ENCODE measurements around the gene QARS1.

Gene QARS1

GRCh38 chr3:49104427-49105291 lies at the start of gene QARS1:
Gene QARS1 (minus strand): TSS chr3:49104757. CDS start chr3:49104733, 24 bp downstream.
- peak; percentile 87 for DNase-seq

- DNase-seq = no peak
Measured at GRCh38 chr3:49153349-49153912, 48.9 kb upstream of the QARS1 start.

- DNase-seq = no peak
Measured at GRCh38 chr3:49151610-49152009, 47.1 kb upstream of the QARS1 start.

- no peak for DNase-seq
Measured at GRCh38 chr3:49148159-49148558, 43.6 kb upstream of the QARS1 start.

GRCh38 chr3:49140080-49140479 lies 35.5 kb upstream of the QARS1 start:
- no peak for DNase-seq

- DNase-seq = no peak
Measured at GRCh38 chr3:49135499-49135898, 30.9 kb upstream of the QARS1 start.

GRCh38 chr3:49134471-49135265 lies 30.1 kb upstream of the QARS1 start:
- DNase-seq = no peak

- no peak for DNase-seq
Measured at GRCh38 chr3:49133226-49133951, 28.8 kb upstream of the QARS1 start.

- no peak for DNase-seq
Measured at GRCh38 chr3:49132437-49133225, 28.1 kb upstream of the QARS1 start, which contains the start of gene LAMB2. Gene LAMB2 (minus strand): TSS chr3:49133050. CDS start chr3:49132867, 183 bp downstream.

GRCh38 chr3:49132073-49132436 lies 27.5 kb upstream of the QARS1 start:
- DNase-seq = no peak

GRCh38 chr3:49131576-49131975 lies 27.0 kb upstream of the QARS1 start:
- no peak for DNase-seq

- no peak for DNase-seq
Measured at GRCh38 chr3:49131040-49131439, 26.5 kb upstream of the QARS1 start.

GRCh38 chr3:49124991-49125670 lies 20.6 kb upstream of the QARS1 start:
- no peak for DNase-seq

GRCh38 chr3:49124203-49124602 lies 19.6 kb upstream of the QARS1 start:
- DNase-seq = no peak

GRCh38 chr3:49123687-49124086 lies 19.1 kb upstream of the QARS1 start:
- no peak for DNase-seq

- DNase-seq = no peak
Measured at GRCh38 chr3:49122886-49123545, 18.5 kb upstream of the QARS1 start.

GRCh38 chr3:49122451-49122850 lies 17.9 kb upstream of the QARS1 start:
- DNase-seq = no peak

- DNase-seq = no peak
Measured at GRCh38 chr3:49122022-49122421, 17.5 kb upstream of the QARS1 start.

GRCh38 chr3:49121132-49121736 lies 16.7 kb upstream of the QARS1 start:
- no peak for DNase-seq

- peak; percentile 95 for DNase-seq
Measured at GRCh38 chr3:49120438-49121131, 16.0 kb upstream of the QARS1 start, which contains the start of gene USP19. Gene USP19 (minus strand): TSS chr3:49120823. CDS start chr3:49119145, 1,678 bp downstream.
